Stimulated activated memory B cell treated with anti-CD40 and anti-IgM and Interleukin-4, amounts not matched to agents 10 μg/mL and 1 μg/mL and 100 μg/mL, for 72 hours (primary cell): ENCODE data around the gene KIF5B.
A peak's percentile ranks its signal among the peaks of the same experiment; 100 is the strongest.
"Not testable (repeated sequence)": the region's sequence is repeated elsewhere in the genome, so short reads cannot be mapped to it uniquely, and the experiment has no call there.

Experiments used
- ATAC-seq: fragments of 150-1000 bp; cut with Tn5 transposase; 2 replicates; pipeline ENCODE4 v1.10.0; 2021
- H3K27ac Mint-ChIP-seq: one replicate; pipeline ENCODE4 v1.8.0; 2022; ENCODE audit warnings: mild to moderate bottlenecking, mixed read lengths
- H3K27me3 Mint-ChIP-seq: one replicate; pipeline ENCODE4 v1.8.0; 2022; ENCODE audit warnings: mixed read lengths
- H3K36me3 Mint-ChIP-seq: one replicate; pipeline ENCODE4 v1.8.0; 2022; ENCODE audit warnings: mixed read lengths
- H3K4me1 Mint-ChIP-seq: one replicate; pipeline ENCODE4 v1.8.0; 2022; ENCODE audit warnings: mixed read lengths
- H3K4me3 Mint-ChIP-seq: one replicate; pipeline ENCODE4 v1.8.0; 2022; ENCODE audit warnings: mild to moderate bottlenecking, moderate library complexity, mixed read lengths
- H3K9me3 Mint-ChIP-seq: one replicate; pipeline ENCODE4 v1.8.0; 2022; ENCODE audit warnings: mixed read lengths

KIF5B gene

GRCh38 chr10:32004161-32004591 lies 52.0 kb downstream of the KIF5B start:
- Mint-ChIP-seq H3K9me3 (no peaks in the 10 kb centered on the region), H3K36me3 (peaks cover 4% of the 10 kb centered on the region), H3K4me1 (peaks cover 6% of the 10 kb centered on the region), H3K27me3 (no peaks in the 10 kb centered on the region), H3K4me3 (no peak overlapping the region), H3K27ac (no peak overlapping the region)
- no peak for ATAC-seq

GRCh38 chr10:32002531-32002930 lies 53.7 kb downstream of the KIF5B start:
- no peaks in the 10 kb centered on the region for H3K9me3 Mint-ChIP-seq
- no peaks in the 10 kb centered on the region for H3K36me3 Mint-ChIP-seq
- no peak overlapping the region for H3K4me3 Mint-ChIP-seq
- H3K27ac Mint-ChIP-seq: no peak overlapping the region
- no peak for ATAC-seq
- no peaks in the 10 kb centered on the region for H3K27me3 Mint-ChIP-seq
- H3K4me1 Mint-ChIP-seq: peaks cover 6% of the 10 kb centered on the region

- no peak for ATAC-seq
- Mint-ChIP-seq H3K27ac (no peak overlapping the region), H3K9me3 (no peaks in the 10 kb centered on the region), H3K4me1 (peaks cover 6% of the 10 kb centered on the region), H3K36me3 (no peaks in the 10 kb centered on the region), H3K4me3 (no peak overlapping the region), H3K27me3 (no peaks in the 10 kb centered on the region)
These were observed 55.3 kb downstream of the KIF5B start for GRCh38 chr10:32000937-32001336.

- Mint-ChIP-seq H3K36me3 (no peaks in the 10 kb centered on the region), H3K27me3 (no peaks in the 10 kb centered on the region), H3K4me3 (no peak overlapping the region), H3K9me3 (no peaks in the 10 kb centered on the region), H3K4me1 (peaks cover 6% of the 10 kb centered on the region), H3K27ac (no peak overlapping the region)
- no peak for ATAC-seq
These were observed 56.4 kb downstream of the KIF5B start for GRCh38 chr10:31999836-32000235.

GRCh38 chr10:31999070-31999660 lies 57.1 kb downstream of the KIF5B start:
- Mint-ChIP-seq H3K9me3 (no peaks in the 10 kb centered on the region), H3K36me3 (no peaks in the 10 kb centered on the region), H3K4me1 (peaks cover 6% of the 10 kb centered on the region), H3K27me3 (no peaks in the 10 kb centered on the region), H3K4me3 (no peak overlapping the region), H3K27ac (no peak overlapping the region)
- no peak for ATAC-seq

- no peaks in the 10 kb centered on the region for H3K9me3 Mint-ChIP-seq
- ATAC-seq: no peak
These were observed 61.3 kb downstream of the KIF5B start for GRCh38 chr10:31994926-31995325.

GRCh38 chr10:31990937-31991336 lies 65.3 kb downstream of the KIF5B start:
- H3K9me3 Mint-ChIP-seq: no peaks in the 10 kb centered on the region
- no peaks in the 10 kb centered on the region for H3K36me3 Mint-ChIP-seq
- no peak overlapping the region for H3K27ac Mint-ChIP-seq
- no peak overlapping the region for H3K4me3 Mint-ChIP-seq
- ATAC-seq: no peak
- H3K4me1 Mint-ChIP-seq: no peaks in the 10 kb centered on the region
- no peaks in the 10 kb centered on the region for H3K27me3 Mint-ChIP-seq

More at GRCh38 chr10:31994926-31995325, 61.3 kb downstream of the KIF5B start:
- H3K4me1 Mint-ChIP-seq: no peaks in the 10 kb centered on the region
- H3K27me3 Mint-ChIP-seq: no peaks in the 10 kb centered on the region
- H3K4me3 Mint-ChIP-seq: no peak overlapping the region
- H3K27ac Mint-ChIP-seq: no peak overlapping the region
- H3K36me3 Mint-ChIP-seq: no peaks in the 10 kb centered on the region

GRCh38 chr10:31987786-31988185 lies 68.4 kb downstream of the KIF5B start:
- not testable (repeated sequence) for H3K4me1 Mint-ChIP-seq, H3K9me3 Mint-ChIP-seq, H3K4me3 Mint-ChIP-seq, H3K27ac Mint-ChIP-seq, H3K36me3 Mint-ChIP-seq, ATAC-seq, H3K27me3 Mint-ChIP-seq

GRCh38 chr10:31982111-31982510 lies 74.1 kb downstream of the KIF5B start:
- ATAC-seq: no peak
- no peak overlapping the region for H3K4me3 Mint-ChIP-seq
- peaks cover 14% of the 10 kb centered on the region for H3K27me3 Mint-ChIP-seq
- H3K36me3 Mint-ChIP-seq: no peaks in the 10 kb centered on the region
- H3K4me1 Mint-ChIP-seq: peaks cover 9% of the 10 kb centered on the region
- H3K9me3 Mint-ChIP-seq: no peaks in the 10 kb centered on the region
- no peak overlapping the region for H3K27ac Mint-ChIP-seq

GRCh38 chr10:31980471-31980870 lies 75.8 kb downstream of the KIF5B start:
- Mint-ChIP-seq H3K27ac (no peak overlapping the region), H3K4me3 (no peak overlapping the region), H3K9me3 (no peaks in the 10 kb centered on the region), H3K27me3 (peaks cover 14% of the 10 kb centered on the region), H3K4me1 (peaks cover 12% of the 10 kb centered on the region), H3K36me3 (no peaks in the 10 kb centered on the region)
- ATAC-seq: no peak

- H3K4me1 Mint-ChIP-seq: peaks cover 12% of the 10 kb centered on the region
- H3K4me3 Mint-ChIP-seq, H3K36me3 Mint-ChIP-seq, H3K27ac Mint-ChIP-seq, ATAC-seq, H3K9me3 Mint-ChIP-seq: not testable (repeated sequence)
- H3K27me3 Mint-ChIP-seq: peaks cover 14% of the 10 kb centered on the region
These were observed 77.2 kb downstream of the KIF5B start for GRCh38 chr10:31979071-31979470.

- Mint-ChIP-seq H3K9me3 (no peaks in the 10 kb centered on the region), H3K4me1 (peaks cover 12% of the 10 kb centered on the region), H3K4me3 (no peak overlapping the region), H3K27ac (no peak overlapping the region), H3K36me3 (no peaks in the 10 kb centered on the region), H3K27me3 (peaks cover 14% of the 10 kb centered on the region)
- no peak for ATAC-seq
These were observed 78.1 kb downstream of the KIF5B start for GRCh38 chr10:31978156-31978483.

- Mint-ChIP-seq H3K4me3 (peak overlapping the region; percentile 0), H3K27me3 (peaks cover 14% of the 10 kb centered on the region), H3K27ac (no peak overlapping the region), H3K36me3 (no peaks in the 10 kb centered on the region), H3K4me1 (peaks cover 12% of the 10 kb centered on the region), H3K9me3 (no peaks in the 10 kb centered on the region)
- peak; percentile 79 for ATAC-seq
These were observed 78.6 kb downstream of the KIF5B start for GRCh38 chr10:31977440-31978155.

GRCh38 chr10:31975157-31975765 lies 81.0 kb downstream of the KIF5B start:
- Mint-ChIP-seq H3K4me1 (peaks cover 12% of the 10 kb centered on the region), H3K36me3 (no peaks in the 10 kb centered on the region), H3K9me3 (no peaks in the 10 kb centered on the region), H3K27me3 (peaks cover 9% of the 10 kb centered on the region), H3K4me3 (no peak overlapping the region), H3K27ac (no peak overlapping the region)
- no peak for ATAC-seq

GRCh38 chr10:31974434-31975124 lies 81.6 kb downstream of the KIF5B start:
- no peak for ATAC-seq
- Mint-ChIP-seq H3K4me1 (peaks cover 12% of the 10 kb centered on the region), H3K27ac (no peak overlapping the region), H3K27me3 (peaks cover 2% of the 10 kb centered on the region), H3K4me3 (no peak overlapping the region), H3K9me3 (no peaks in the 10 kb centered on the region), H3K36me3 (no peaks in the 10 kb centered on the region)
